Ishikawa (cell line): Measurements from ENCODE around the gene SKI.

Source experiments
- CEBPB ChIP-seq: IDR thresholded peaks from 2 replicates; pipeline ENCODE4 v1.6.1; 2012
- CREB1 ChIP-seq: IDR thresholded peaks from 2 replicates; pipeline ENCODE4 v1.6.1; 2012; ENCODE audit warnings: low read depth

DNA sequence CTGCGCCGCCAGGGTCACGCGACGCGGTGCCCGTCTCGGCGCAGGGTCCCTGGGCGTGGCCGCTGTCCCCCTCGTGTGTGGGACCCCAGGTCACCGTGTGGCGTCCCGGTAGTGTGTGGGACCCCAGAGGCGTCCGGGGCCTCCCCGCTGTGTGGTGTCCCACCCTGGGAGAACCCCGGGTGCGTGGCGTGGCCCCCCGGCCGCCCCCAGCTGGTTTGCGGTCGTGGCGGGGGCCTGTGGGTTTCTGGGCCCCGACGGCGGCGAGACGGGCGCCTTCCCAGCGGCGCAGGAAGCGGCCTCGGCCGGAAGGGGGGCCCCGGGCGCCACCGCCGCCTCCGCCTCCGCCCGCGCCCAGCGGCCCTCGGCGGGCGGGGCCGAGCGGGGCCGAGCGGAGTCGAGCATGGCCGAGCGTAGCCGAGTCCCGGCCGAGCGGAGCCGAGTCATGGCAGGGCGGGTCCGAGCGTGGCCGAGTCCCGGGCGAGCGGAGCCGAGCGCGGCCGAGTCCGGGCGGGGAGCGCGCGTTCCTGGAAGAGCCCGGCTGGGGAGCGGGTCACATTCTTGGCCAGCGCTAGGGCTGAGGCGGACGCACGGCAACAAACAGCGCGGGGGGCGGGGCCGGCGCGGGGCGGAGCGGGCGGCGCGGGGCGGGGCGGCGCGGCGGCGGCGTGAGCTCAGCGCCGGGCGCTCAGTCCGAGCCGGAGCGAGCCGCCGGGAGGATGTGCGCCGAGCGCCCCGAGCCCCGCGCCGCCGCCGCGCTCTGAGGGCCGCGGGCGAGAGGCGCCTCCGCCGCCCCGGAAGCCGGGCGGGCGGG lies 568 bp upstream of the SKI start:
- no peak for TF ChIP-seq CEBPB
- TF ChIP-seq CREB1, result no peak
